PC-9 (cell line): ENCODE data around the gene CCL3.
"Not testable (repeated sequence)": the region's sequence is repeated elsewhere in the genome, so short reads cannot be mapped to it uniquely, and the experiment has no call there.

Source experiments
- EZH2 ChIP-seq: fragments of 200-600 bp; sonication (generic); IDR thresholded peaks from 2 replicates; pipeline ENCODE4 v1.8.0; 2017; ENCODE audit warnings: antibody characterized with exemption, low read depth
- TF ChIP-seq, protein P1 (sequence below): fragments of 200-600 bp; sonication (generic); conservative IDR thresholded peaks from 2 replicates; pipeline ENCODE4 v1.6.1; 2017; ENCODE audit warnings: mixed run types, antibody characterized with exemption, mild to moderate bottlenecking, moderate library complexity

DNA sequence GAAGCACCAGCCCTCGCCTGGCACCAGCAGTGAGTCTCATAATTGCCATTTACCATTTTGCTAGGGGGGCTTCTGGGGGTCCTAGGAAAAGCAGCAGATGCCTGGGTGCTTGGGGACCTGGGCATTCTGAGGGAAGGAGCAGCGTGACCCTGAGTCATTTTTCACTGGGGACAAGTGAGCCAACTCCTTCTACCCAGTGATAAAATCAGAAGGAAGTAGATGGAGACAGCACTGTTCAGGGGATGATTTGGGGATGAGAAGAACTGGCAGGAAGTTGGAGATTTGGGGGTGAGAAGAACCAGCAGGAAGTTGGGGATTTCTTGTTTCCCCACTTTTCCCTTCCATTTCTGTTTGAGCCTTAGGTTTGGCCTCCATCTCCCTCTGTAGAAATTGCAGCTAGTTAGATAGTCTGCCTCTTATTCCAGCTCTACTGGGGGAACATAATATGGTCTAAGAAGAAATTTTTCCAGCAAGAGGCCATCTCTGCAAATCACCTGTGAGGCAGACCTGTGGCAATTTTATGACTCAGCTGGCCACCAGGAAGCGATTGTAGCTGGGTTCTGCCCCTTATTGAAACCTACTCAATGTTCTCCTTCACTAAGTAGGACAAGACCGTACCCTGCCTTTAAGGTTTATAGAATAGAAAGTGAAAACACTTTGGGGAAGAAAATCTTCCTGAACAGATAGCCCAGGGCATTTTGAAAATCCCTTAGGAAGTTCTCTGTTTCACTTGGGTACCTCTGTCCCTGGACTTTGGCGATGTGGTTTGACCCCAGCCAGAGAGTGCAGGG lies 8.1 kb downstream of the CCL3 start:
- TF ChIP-seq, protein P1, sequence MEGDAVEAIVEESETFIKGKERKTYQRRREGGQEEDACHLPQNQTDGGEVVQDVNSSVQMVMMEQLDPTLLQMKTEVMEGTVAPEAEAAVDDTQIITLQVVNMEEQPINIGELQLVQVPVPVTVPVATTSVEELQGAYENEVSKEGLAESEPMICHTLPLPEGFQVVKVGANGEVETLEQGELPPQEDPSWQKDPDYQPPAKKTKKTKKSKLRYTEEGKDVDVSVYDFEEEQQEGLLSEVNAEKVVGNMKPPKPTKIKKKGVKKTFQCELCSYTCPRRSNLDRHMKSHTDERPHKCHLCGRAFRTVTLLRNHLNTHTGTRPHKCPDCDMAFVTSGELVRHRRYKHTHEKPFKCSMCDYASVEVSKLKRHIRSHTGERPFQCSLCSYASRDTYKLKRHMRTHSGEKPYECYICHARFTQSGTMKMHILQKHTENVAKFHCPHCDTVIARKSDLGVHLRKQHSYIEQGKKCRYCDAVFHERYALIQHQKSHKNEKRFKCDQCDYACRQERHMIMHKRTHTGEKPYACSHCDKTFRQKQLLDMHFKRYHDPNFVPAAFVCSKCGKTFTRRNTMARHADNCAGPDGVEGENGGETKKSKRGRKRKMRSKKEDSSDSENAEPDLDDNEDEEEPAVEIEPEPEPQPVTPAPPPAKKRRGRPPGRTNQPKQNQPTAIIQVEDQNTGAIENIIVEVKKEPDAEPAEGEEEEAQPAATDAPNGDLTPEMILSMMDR = not testable (repeated sequence)
- TF ChIP-seq EZH2 = not testable (repeated sequence)
